GF-D8 (cell line): Measurements from ENCODE around the gene ATG16L1.
"Not testable (repeated sequence)": the region's sequence is repeated elsewhere in the genome, so short reads cannot be mapped to it uniquely, and the experiment has no call there.

Source experiments
- DNase-seq: peaks from one replicate; lab custom pipeline; 2025; lab: John Stamatoyannopoulos, UW

The ATG16L1 gene

DNA sequence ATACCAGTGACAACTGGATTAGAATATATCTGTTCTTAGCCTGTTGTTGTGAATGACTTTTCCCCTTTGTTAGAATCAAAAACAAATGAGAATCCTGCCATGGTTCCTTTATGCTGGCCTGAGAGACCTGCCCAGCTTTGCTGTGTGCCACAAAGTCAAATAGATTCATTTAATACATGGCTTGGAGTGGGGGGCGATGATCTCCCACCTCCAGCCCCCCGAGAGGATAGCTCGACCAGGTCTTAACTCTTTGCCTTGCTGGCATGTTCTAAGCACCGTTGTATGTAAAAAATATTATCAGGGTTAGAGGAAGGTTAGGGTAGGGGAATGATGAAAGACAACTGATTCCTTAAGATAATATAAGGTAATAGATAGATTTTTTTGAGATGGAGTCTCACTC is 80.7 kb downstream of the ATG16L1 start:
- no peak for DNase-seq

DNA sequence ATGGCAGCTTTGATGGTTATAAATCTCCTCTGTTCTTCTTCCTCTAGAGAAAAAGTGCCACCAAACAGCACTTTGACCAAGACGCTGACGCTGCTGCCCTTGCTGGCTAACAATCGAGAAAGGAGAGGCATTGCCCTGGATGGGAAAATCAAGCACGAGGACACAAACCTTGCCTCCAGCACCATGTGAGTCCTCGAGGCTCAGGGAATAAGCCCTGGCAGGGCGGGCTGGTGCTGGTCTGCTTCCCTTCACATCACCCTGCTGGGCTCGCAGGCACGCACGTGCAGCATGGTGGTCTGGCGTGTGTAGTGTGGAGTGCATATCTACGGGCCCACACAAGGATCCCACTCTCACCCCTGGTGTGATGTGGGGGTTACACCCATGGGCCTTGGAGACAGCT is 83.4 kb downstream of the ATG16L1 start:
- no peak for DNase-seq

DNA sequence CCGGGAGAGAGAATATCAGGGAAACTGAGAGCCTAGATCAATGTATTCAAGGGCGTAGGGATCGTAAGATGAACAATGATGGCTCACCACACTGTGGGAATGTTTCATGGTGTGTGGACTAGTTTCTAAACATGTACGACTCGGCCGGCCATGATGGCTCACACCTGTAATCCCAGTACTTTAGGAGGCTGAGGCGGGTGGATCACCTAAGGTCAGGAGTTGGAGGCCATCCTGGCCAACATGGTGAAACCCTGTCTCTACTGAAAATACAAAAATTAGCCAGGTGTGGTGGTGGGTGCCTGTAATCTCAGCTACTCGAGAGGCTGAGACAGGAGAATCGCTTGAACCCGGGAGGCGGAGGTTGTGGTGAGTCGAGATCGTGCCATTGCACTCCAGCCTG is 84.6 kb downstream of the ATG16L1 start:
- not testable (repeated sequence) for DNase-seq

DNA sequence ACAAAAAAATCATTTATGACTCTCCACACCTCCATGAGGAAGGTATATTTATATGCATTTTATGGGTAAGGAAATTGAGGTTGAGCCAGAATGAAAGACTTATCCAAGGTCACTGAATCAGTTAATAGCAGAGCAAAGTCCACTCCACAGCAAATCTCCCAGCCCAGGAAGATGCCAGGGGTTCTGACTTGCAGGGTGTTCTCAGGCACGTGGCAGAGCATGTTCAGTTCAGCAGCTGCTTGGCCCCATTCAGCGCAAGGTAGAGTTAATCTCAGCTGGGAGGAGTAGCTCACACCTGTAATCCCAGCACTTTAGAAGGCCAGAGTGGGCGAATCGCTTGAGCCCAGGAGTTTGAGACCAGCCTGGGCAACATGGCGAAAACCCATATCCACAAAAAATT is 85.1 kb downstream of the ATG16L1 start:
- DNase-seq: no peak

DNA sequence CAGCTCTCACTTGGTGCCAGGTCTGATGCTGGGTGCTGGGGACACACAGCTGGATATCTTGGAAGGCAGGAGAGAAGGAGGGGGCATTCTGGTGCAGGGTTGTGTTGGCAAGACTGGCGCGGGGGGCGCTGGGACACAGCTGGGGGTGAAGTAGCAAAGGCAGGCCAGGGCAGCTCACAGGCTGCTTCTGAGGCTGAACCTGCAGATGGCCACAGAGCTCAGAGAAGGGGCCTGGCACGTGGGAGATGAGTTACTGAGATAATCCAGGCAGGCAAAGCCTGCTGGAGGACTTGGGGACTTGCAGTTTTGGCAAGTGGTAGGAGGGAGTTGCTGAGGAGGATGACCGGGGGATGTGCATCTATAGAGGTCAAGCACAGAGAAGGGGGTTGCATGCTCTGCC is 86.6 kb downstream of the ATG16L1 start:
- DNase-seq: peak; percentile 63

DNA sequence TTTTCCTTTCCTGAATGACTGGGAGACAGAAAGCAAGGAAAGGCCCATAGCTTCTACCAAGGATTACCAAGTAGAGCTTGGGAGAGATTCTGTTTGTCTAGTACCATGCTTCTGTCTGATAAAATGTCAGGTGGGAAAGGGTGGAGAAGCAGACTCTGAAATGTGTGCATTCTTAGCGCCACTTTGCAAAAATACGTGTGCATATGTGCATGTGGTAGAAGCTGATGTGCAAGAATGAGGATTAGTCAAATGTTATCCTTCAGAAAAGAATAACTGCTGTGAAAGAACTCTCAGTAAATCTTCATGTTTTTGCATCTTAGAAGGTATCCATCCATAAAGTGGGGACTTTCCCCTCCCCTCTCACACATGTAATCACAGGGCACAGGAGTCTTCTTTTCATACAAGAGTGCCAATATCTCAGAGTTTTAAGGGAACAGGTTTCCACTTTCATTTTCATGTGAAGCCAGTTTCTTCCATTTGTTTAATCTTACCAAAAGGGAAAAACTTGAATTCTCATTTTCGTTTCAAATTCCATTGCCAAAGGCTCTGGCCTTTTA is 87.4 kb downstream of the ATG16L1 start:
- DNase-seq: no peak

DNA sequence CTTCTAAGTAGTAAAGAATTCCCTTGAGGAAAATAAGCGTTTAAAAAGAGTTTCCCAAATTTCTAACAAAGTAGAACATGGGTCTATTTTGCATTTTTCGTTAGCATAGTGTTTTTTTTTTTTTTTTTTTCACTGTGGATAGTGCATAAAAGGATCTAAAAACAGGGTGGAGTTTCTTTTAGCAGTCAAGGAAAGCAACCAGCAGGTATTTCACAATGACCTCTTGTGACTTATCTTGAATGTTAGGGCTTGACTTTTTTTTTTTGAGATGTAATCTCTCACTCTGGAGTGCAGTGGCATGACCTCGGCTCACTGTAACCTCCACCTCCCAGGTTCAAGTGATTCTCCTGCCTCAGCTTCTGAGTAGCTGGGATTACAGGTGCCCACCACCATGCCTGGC is 88.0 kb downstream of the ATG16L1 start:
- DNase-seq: peak; percentile 77

DNA sequence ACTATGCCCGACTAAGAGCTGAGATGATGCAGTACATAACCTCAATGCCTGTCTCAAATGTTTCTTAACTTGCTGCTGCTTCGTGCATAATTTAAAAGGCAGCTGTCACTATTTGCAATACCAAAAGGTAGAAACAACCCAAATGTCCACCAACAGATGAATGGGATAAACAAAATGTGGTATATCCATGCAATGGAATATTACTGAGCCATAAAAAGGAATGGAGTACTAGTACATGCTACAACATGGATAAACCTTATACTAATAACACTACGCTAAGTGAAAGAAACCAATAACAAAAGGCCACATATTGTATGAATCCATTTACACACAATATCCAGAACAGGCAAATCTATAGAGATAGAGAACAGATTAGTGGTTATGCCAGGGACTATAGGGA is 89.8 kb downstream of the ATG16L1 start:
- DNase-seq: no peak

DNA sequence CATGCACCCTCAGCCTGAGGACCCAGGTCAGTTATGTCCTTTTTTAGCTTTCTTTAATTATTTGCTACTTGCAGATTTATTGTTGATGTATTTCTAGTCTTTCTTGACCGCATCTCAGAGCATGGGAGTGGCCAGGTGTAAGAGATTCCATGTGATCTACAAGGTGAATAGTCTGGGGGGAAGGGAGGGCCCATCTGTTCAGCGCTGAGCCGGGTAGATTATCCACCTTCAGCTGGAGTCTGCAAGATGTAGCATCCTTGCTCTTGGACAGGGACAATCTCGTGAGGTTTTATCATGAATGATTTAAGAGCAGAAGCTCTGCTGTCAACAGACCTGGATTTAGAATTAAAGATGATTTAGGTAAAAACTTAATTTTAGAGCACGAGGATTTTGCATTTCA is 90.8 kb downstream of the ATG16L1 start:
- no peak for DNase-seq

DNA sequence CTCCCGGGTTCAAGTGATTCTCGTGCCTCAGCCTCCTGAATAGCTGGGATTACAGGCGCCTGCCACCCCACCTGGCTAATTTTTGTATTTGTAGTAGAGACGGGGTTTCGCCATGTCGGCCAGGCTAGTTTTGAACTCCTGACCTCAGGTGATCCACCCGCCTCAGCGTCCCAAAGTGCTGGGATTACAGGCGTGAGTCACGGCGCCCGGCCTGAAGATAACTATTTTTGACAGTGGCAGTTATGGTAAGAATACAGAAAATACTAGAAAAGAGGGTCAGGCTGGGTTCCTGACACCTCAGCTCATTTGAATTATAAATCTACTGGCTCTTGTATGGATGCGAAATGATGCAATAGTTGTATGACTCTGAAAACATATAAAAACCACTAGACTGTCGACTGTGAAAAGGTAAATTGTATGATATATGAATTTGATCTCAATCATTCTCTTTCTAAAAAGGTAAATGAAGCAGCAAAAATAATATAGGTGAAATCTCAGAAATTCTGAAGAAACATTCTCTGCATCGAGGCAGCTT is 91.8 kb downstream of the ATG16L1 start:
- DNase-seq: no peak
